ENCODE data around the gene DRC7.
"Not testable (repeated sequence)": the region's sequence is repeated elsewhere in the genome, so short reads cannot be mapped to it uniquely, and the experiment has no call there.

DRC7 gene

GRCh38 chr16:57765160-57765728, 70.6 kb downstream of the DRC7 start:
- FAIRE-seq = no peak

GRCh38 chr16:57766714-57767348, 72.2 kb downstream of the DRC7 start:
- FAIRE-seq = no peak

- FAIRE-seq = no peak
These were observed 75.0 kb downstream of the DRC7 start for GRCh38 chr16:57769541-57770145.

- FAIRE-seq = no peak
These were observed 75.8 kb downstream of the DRC7 start for GRCh38 chr16:57770361-57770760.

- FAIRE-seq = no peak
These were observed 76.7 kb downstream of the DRC7 start for GRCh38 chr16:57771141-57771785.

DNA sequence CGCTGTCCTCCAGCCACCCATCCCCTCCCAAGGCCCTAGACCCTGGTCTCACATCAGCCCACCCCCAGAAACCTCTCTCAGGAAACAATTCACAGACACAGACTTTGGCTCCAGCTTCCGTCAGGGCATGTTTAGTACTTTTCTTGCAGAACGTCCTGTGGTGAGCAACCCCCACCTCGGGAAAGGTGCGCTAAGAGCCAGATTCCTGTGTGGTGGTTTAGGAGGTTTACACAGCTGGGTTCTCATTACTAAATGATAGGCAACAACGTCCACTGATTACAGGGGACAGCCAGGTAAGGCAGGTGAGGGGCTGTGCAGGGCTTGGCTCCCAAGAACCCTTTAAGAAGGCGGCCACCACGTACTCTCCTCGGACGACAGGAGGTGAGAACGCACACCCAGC, 78.4 kb downstream of the DRC7 start:
- no peak for FAIRE-seq

GRCh38 chr16:57773655-57774295, 79.2 kb downstream of the DRC7 start:
- FAIRE-seq = no peak

DNA sequence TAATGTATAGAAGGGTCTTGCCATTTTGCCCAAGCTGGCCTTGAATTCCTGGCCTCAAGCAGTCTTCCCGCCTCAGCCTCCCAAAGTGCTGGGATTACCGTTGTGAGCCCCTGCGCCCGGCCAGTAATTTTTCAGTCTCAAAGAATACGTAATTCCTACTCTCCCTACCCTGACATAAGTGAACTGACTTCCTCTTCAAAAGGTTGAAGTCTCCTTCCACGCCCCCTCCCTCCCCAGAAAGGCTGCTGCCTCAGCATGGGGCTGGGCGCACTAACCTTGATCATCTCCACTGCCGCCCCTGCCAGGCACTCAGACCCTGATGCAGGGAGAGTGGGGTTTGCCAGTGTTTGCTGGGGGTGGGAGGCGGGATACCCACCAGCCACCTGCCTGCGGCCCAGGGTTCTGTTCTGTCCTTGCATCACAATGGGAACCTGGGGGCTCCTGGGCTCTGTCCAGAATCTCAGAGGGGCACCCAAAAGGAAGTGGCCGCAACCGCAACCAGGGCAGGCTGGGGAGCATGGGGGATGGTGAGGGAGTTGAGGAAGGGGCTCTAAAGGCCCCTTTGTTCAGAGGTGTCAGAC, 80.2 kb downstream of the DRC7 start:
- no peak for FAIRE-seq

DNA sequence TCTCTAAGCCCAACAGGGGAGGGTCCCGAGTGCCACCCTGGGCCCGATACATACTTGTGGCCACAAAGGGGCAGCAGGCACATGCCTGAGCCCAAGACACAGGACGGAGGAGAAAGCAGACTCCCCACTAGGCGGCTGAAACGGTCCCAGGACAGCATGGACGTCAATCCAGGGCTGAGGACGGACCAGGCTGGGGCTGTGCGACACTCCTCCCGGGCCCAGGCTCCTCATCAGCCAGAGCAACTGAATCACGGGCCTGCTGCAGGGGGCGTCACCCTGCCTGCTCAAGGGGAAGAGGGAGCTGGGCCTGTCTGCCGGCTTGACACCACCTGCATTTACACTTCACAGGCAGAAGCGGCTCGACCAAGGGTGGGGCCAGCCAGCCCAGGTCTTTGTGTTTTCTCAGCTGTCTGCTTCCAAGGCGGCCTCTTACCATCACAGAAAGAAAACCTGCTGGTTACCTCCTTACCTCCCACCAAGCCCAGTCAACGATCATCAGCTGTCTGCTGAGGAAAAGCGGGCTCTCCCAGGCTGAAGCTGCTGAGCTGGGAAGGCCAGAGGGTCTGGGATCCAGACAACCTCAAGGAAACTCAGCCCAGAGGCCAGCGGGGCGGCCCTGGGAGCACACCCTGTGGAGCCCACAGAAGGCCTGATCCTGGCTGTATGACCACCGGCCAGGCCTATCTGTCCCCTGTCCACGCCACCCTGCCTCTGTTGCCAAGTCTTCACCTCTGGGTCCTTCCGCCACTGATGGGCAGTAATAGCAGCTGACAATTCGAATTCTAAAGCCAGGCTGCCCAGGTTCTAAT, 81.3 kb downstream of the DRC7 start:
- no peak for FAIRE-seq

GRCh38 chr16:57778658-57779057, 84.1 kb downstream of the DRC7 start:
- FAIRE-seq = no peak

DNA sequence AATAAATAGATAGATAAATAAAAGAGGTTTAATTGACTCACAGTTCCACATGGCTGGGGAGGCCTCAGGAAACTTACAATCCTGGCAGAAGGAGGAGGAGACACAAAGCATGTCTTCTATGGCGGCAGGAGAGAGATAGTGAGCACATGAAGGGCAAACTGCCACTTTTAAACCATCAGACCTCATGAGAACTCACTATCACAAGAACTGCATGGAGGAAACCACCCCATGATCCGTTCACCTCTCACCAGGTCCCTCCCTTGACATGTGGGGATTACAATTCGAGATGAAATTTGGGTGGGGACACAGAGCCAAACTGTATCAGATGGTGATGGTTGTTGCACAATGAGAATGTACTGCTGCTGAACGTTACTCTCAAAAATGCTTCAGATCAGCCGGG, 85.2 kb downstream of the DRC7 start:
- not testable (repeated sequence) for FAIRE-seq

- FAIRE-seq = no peak
These were observed 86.7 kb downstream of the DRC7 start for GRCh38 chr16:57781349-57781740.

All from islet of Langerhans (tissue), 1 donor.